GM12875 (cell line): Measurements from ENCODE around the gene TYMP.

Source experiments
- H3K4me3 ChIP-seq: one replicate; pipeline ENCODE4 v1.5.1; 2011; ENCODE audit warnings: low read depth, low read length, control low read depth
- CTCF ChIP-seq: IDR thresholded peaks from 2 replicates; pipeline ENCODE4 v1.5.1; 2011; ENCODE audit warnings: low read depth, mild to moderate bottlenecking, control low read depth, inconsistent platforms, low read length, moderate library complexity, borderline replicate concordance; ENCODE audit not compliant: insufficient read depth

The TYMP gene

GRCh38 chr22:50562523-50563412, 33.0 kb upstream of the TYMP start, which contains the start of gene SYCE3:
TSS of gene SYCE3 (minus strand) at chr22:50562919. CDS start at chr22:50556405, 6,514 bp downstream.
- TF ChIP-seq CTCF, result peak; percentile 98
- peak within 1 kb of the TSS; percentile 63 for H3K4me3 ChIP-seq

GRCh38 chr22:50561401-50562358, 31.9 kb upstream of the TYMP start:
- no peak overlapping the region for H3K4me3 ChIP-seq
- no peak for TF ChIP-seq CTCF

GRCh38 chr22:50560034-50560433, 30.2 kb upstream of the TYMP start:
- no peak for TF ChIP-seq CTCF
- H3K4me3 ChIP-seq, result no peak overlapping the region

GRCh38 chr22:50556703-50557102, 26.9 kb upstream of the TYMP start:
- no peak for TF ChIP-seq CTCF

GRCh38 chr22:50553310-50553709, 23.5 kb upstream of the TYMP start:
- H3K4me3 ChIP-seq, result no peak overlapping the region
- no peak for TF ChIP-seq CTCF

More at GRCh38 chr22:50556703-50557102, 26.9 kb upstream of the TYMP start:
- H3K4me3 ChIP-seq, result no peak overlapping the region

- TF ChIP-seq CTCF, result no peak
- no peak overlapping the region for H3K4me3 ChIP-seq
These were observed 21.4 kb upstream of the TYMP start for GRCh38 chr22:50551160-50551752.
